HEK293 (cell line): ENCODE measurements around the gene TCHHL1.

Source experiments
- CTCF ChIP-seq: fragments of 450-650 bp; formaldehyde crosslinking; IDR thresholded peaks from 2 replicates; pipeline ENCODE4 v1.5.1; 2016; ENCODE audit warnings: missing biosample characterization, missing genetic modification characterization
- GLI4 ChIP-seq: fragments of 450-650 bp; formaldehyde crosslinking; IDR thresholded peaks from 2 replicates; pipeline ENCODE4 v1.5.1; 2016; ENCODE audit warnings: missing biosample characterization, missing genetic modification characterization
- SP2 ChIP-seq: fragments of 450-650 bp; formaldehyde crosslinking; IDR thresholded peaks from 2 replicates; pipeline ENCODE4 v1.5.1; 2016; ENCODE audit warnings: missing biosample characterization, missing genetic modification characterization
- YY1 ChIP-seq: fragments of 450-650 bp; formaldehyde crosslinking; IDR thresholded peaks from 2 replicates; pipeline ENCODE4 v1.5.1; 2018; ENCODE audit warnings: missing biosample characterization, missing genetic modification characterization
- ZBTB20 ChIP-seq: fragments of 450-650 bp; formaldehyde crosslinking; IDR thresholded peaks from 2 replicates; pipeline ENCODE4 v1.5.1; 2016; ENCODE audit warnings: missing biosample characterization, missing genetic modification characterization
- ZNF184 ChIP-seq: fragments of 450-650 bp; IDR thresholded peaks from 2 replicates; pipeline ENCODE4 v1.5.1; 2018; ENCODE audit warnings: missing biosample characterization, mild to moderate bottlenecking, missing genetic modification characterization
- ZNF274 ChIP-seq, 2 experiments: fragments of 200-500 bp in 1 of 2; fragments of 450-650 bp in 1 of 2; sonication (Bioruptor generic) in 1 of 2; formaldehyde crosslinking in 1 of 2; IDR thresholded peaks; 2 replicates each; pipeline versions ENCODE4 v1.5.1 to v1.6.1; 2014 to 2016; ENCODE audit warnings: borderline replicate concordance in 1 of 2, inconsistent platforms in 1 of 2, low read length in 1 of 2, missing biosample characterization in 1 of 2, missing genetic modification characterization in 1 of 2
- ZNF560 ChIP-seq: fragments of 450-650 bp; formaldehyde crosslinking; IDR thresholded peaks from 2 replicates; pipeline ENCODE4 v1.5.1; 2017; ENCODE audit warnings: missing biosample characterization, missing genetic modification characterization, borderline replicate concordance
- ZNF623 ChIP-seq: fragments of 450-650 bp; formaldehyde crosslinking; IDR thresholded peaks from 2 replicates; pipeline ENCODE4 v1.5.1; 2016; ENCODE audit warnings: missing biosample characterization, missing genetic modification characterization
- ZNF660 ChIP-seq: fragments of 450-650 bp; IDR thresholded peaks from 2 replicates; pipeline ENCODE4 v1.5.1; 2018; ENCODE audit warnings: missing biosample characterization, mild to moderate bottlenecking, missing genetic modification characterization
- TF ChIP-seq, protein P1 (sequence below): fragments of 450-650 bp; formaldehyde crosslinking; IDR thresholded peaks from 2 replicates; pipeline ENCODE4 v1.5.1; 2016; ENCODE audit warnings: missing biosample characterization, missing genetic modification characterization

- peak; percentile 43 for TF ChIP-seq CTCF (tag by site-specific recombination)
- no peak; the same call in 1 of the 2 replicates for TF ChIP-seq ZNF660 (tag by site-specific recombination)
- TF ChIP-seq ZBTB20 (tag by site-specific recombination), result no peak; the same call in 1 of the 2 replicates
- TF ChIP-seq SP2 (tag by site-specific recombination), result peak; percentile 51
- no peak for TF ChIP-seq ZNF184 (tag by site-specific recombination)
- TF ChIP-seq ZNF560, result no peak
- no peak for TF ChIP-seq GLI4 (tag by site-specific recombination)
- TF ChIP-seq, protein P1, sequence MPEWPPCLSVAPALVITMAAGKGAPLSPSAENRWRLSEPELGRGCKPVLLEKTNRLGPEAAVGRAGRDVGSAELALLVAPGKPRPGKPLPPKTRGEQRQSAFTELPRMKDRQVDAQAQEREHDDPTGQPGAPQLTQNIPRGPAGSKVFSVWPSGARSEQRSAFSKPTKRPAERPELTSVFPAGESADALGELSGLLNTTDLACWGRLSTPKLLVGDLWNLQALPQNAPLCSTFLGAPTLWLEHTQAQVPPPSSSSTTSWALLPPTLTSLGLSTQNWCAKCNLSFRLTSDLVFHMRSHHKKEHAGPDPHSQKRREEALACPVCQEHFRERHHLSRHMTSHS (tag by site-specific recombination), result no peak
- no peak for TF ChIP-seq ZNF274 (IDR thresholded peaks at IDR 0.05; ENCODE audit: low read length)
- TF ChIP-seq ZNF274 (tag by site-specific recombination; IDR thresholded peaks at IDR 0.05; ENCODE audit: borderline replicate concordance), result no peak
- no peak for TF ChIP-seq YY1 (tag by site-specific recombination)
- TF ChIP-seq ZNF623 (tag by site-specific recombination), result no peak
Measured at GRCh38 chr1:152034654-152035538, 54.0 kb downstream of the TCHHL1 start.
